NCI-H226 (cell line): ENCODE data around the gene MDFI.

Source experiments
- DNase-seq: peaks from one replicate; pipeline ENCODE4 v3.0.0-alpha.2; 2015

MDFI gene

GRCh38 chr6:41674231-41675000 is 36.1 kb downstream of the MDFI start:
- DNase-seq: no peak

- no peak for DNase-seq
These were observed 37.0 kb downstream of the MDFI start for GRCh38 chr6:41675176-41675775.

GRCh38 chr6:41675992-41676391 is 37.7 kb downstream of the MDFI start:
- DNase-seq: no peak

GRCh38 chr6:41676431-41676830 is 38.2 kb downstream of the MDFI start:
- no peak for DNase-seq

- no peak for DNase-seq
These were observed 39.1 kb downstream of the MDFI start for GRCh38 chr6:41677124-41677921.

- no peak for DNase-seq
These were observed 40.3 kb downstream of the MDFI start for GRCh38 chr6:41678511-41679084.

- DNase-seq: no peak
These were observed 41.4 kb downstream of the MDFI start for GRCh38 chr6:41679696-41680095.

- DNase-seq: no peak
These were observed 42.1 kb downstream of the MDFI start for GRCh38 chr6:41680182-41680965.

GRCh38 chr6:41682056-41682477 is 43.8 kb downstream of the MDFI start:
- peak; percentile 82 for DNase-seq

- DNase-seq: no peak
These were observed 44.4 kb downstream of the MDFI start for GRCh38 chr6:41682497-41683272.

- no peak for DNase-seq
These were observed 44.9 kb downstream of the MDFI start for GRCh38 chr6:41683273-41683522.

- DNase-seq: peak; percentile 45
These were observed 45.4 kb downstream of the MDFI start for GRCh38 chr6:41683523-41684310.

GRCh38 chr6:41684311-41685180 is 46.3 kb downstream of the MDFI start:
- DNase-seq: no peak

GRCh38 chr6:41685641-41686380 is 47.5 kb downstream of the MDFI start:
- DNase-seq: no peak

- DNase-seq: no peak
These were observed 49.4 kb downstream of the MDFI start for GRCh38 chr6:41687501-41688175.

GRCh38 chr6:41688256-41688965 is 50.1 kb downstream of the MDFI start:
- no peak for DNase-seq

GRCh38 chr6:41689171-41690008 is 51.1 kb downstream of the MDFI start:
- DNase-seq: no peak
